RWPE2 (cell line): ENCODE measurements around the gene CCNA2.

Experiments
- ATAC-seq: fragments of 200-7000 bp; cut with Tn5 transposase; 3 replicates; pipeline ENCODE4 v1.9.1; 2021; ENCODE audit warnings: low read depth
- DNase-seq: peaks from one replicate; pipeline ENCODE4 v3.0.0-alpha.2; 2020; ENCODE audit warnings: low spot score
- H3K27ac ChIP-seq: fragments of 450-650 bp; 2 replicates; pipeline ENCODE4 v1.5.1; 2017; ENCODE audit warnings: mild to moderate bottlenecking; ENCODE audit not compliant: poor library complexity, severe bottlenecking
- H3K27me3 ChIP-seq: fragments of 250-450 bp; sonication (Bioruptor Pico); 2 replicates; pipeline ENCODE4 v1.5.1; 2021; ENCODE audit warnings: mild to moderate bottlenecking, moderate library complexity; ENCODE audit not compliant: insufficient read depth, poor library complexity, severe bottlenecking
- H3K36me3 ChIP-seq: fragments of 250-450 bp; sonication (Bioruptor Pico); 2 replicates; pipeline ENCODE4 v1.5.1; 2020; ENCODE audit warnings: low read depth, mild to moderate bottlenecking, moderate library complexity
- H3K4me1 ChIP-seq: fragments of 250-450 bp; sonication (Bioruptor Pico); 2 replicates; pipeline ENCODE4 v1.5.1; 2021; ENCODE audit warnings: mild to moderate bottlenecking, moderate library complexity; ENCODE audit not compliant: insufficient read depth, poor library complexity, severe bottlenecking
- H3K4me3 ChIP-seq: fragments of 250-450 bp; sonication (Bioruptor Pico); 2 replicates; pipeline ENCODE4 v1.5.1; 2021; ENCODE audit warnings: mild to moderate bottlenecking, moderate library complexity; ENCODE audit not compliant: severe bottlenecking
- H3K9me3 ChIP-seq: fragments of 250-450 bp; sonication (Bioruptor Pico); 2 replicates; pipeline ENCODE4 v1.5.1; 2021; ENCODE audit warnings: mild to moderate bottlenecking, moderate library complexity; ENCODE audit not compliant: severe bottlenecking
- CTCF ChIP-seq: fragments of 450-650 bp; IDR thresholded peaks from one replicate; pipeline ENCODE4 v1.5.1; 2017; ENCODE audit warnings: mild to moderate bottlenecking, moderate library complexity; ENCODE audit not compliant: poor library complexity, severe bottlenecking

CCNA2 gene

GRCh38 chr4:121822047-121822446 is 1.6 kb downstream of the CCNA2 start:
- H3K27me3 ChIP-seq, result no peaks in the 10 kb centered on the region
- no peaks in the 10 kb centered on the region for H3K9me3 ChIP-seq
- DNase-seq (no peak), ATAC-seq (no peak)
- peaks cover 14% of the 10 kb centered on the region for H3K4me1 ChIP-seq
- H3K4me3 ChIP-seq, result peak overlapping the region; percentile 82
- peaks cover 53% of the 10 kb centered on the region for H3K36me3 ChIP-seq
- TF ChIP-seq CTCF, result no peak
- peak overlapping the region; percentile 66 for H3K27ac ChIP-seq

DNA sequence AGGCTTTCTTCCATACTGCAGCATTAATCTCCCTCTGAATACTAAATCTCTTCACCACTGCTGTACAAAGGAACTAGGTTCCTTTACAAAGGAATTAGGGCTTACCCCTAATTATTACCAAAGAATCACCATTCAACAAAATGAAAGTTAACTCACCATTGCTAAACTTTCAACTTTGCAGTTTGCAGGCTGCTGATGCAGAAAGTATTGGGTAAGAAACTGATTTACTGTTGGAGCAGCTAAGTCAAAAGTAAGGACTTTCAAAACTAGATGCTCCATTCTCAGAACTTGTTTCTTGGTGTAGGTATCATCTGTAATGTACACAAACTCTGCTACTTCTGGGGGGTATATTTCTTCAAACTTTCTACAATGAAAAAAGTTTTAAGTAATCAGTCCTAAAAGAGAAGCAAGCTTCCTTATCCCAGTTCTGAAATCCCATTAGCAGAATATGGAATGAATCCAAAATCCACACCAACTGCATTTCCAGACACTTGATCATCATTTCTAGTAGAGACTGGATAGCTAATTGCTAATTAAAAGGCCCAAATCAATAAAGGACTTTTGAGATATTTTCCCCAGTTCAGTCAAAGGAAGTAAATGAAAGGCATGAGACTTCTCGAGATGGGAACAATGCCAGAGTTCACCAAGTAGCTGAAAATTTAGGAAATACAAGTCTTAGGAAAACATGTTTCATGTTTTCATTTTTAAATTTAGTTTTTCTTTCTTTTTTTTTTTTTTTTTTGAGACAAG is 4.3 kb downstream of the CCNA2 start:
- ATAC-seq (no peak), DNase-seq (no peak)
- H3K36me3 ChIP-seq, result peaks cover 79% of the 10 kb centered on the region

GRCh38 chr4:121818215-121818614 is 5.5 kb downstream of the CCNA2 start:
- DNase-seq (no peak), ATAC-seq (no peak)
- H3K36me3 ChIP-seq, result peaks cover 91% of the 10 kb centered on the region
- no peak for TF ChIP-seq CTCF
- H3K27ac ChIP-seq, result no peak overlapping the region
- H3K9me3 ChIP-seq, result no peaks in the 10 kb centered on the region
- H3K4me1 ChIP-seq, result peaks cover 9% of the 10 kb centered on the region
- no peaks in the 10 kb centered on the region for H3K27me3 ChIP-seq
- no peak overlapping the region for H3K4me3 ChIP-seq

More for the DNA sequence above, 4.3 kb downstream of the CCNA2 start:
- no peak for TF ChIP-seq CTCF
- Histone ChIP-seq H3K4me3 (no peak overlapping the region), H3K4me1 (peaks cover 12% of the 10 kb centered on the region), H3K9me3 (no peaks in the 10 kb centered on the region), H3K27ac (no peak overlapping the region), H3K27me3 (no peaks in the 10 kb centered on the region)

DNA sequence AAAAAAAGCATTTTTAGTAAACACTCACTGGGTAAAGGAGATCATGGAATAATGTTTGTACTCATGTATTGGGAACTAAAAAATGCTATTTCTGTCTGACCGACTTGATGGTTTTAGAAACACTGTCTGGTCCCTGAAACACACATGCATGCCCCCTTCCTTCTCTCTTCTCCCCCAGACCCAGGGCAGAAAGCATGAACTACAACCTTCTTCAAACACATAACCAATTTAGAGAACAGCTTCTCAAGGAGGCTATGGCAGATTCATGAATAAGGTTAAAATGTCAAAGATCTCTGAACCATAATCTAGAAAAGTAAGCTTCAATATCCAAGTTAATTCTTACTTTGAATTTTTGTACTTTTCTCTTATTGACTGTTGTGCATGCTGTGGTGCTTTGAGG is 6.0 kb downstream of the CCNA2 start:
- H3K4me1 ChIP-seq, result peaks cover 9% of the 10 kb centered on the region
- peaks cover 96% of the 10 kb centered on the region for H3K36me3 ChIP-seq
- no peak overlapping the region for H3K4me3 ChIP-seq
- no peak overlapping the region for H3K27ac ChIP-seq
- H3K27me3 ChIP-seq, result no peaks in the 10 kb centered on the region
- no peak for DNase-seq
- no peak for TF ChIP-seq CTCF
- no peaks in the 10 kb centered on the region for H3K9me3 ChIP-seq
- no peak for ATAC-seq

DNA sequence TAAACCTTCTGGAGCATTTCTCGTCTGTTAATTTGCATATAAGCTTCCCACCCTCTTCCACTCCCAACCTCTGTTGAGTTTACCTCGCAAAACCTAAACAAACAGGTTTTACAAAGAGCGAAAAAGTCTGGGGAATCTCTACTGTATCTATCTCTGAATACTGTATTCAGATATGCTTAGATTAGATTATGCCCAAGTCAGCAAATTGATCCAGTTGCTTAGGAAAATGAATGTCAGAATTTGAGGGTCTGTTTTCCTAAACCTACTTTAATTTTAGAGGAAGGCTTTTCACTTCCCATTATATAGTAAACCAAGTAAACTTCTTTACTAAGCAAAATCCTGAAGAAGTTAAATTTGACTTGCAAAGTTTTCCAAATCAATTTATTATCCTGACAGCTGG is 6.7 kb downstream of the CCNA2 start:
- Histone ChIP-seq H3K9me3 (no peaks in the 10 kb centered on the region), H3K27ac (no peak overlapping the region), H3K4me1 (peaks cover 6% of the 10 kb centered on the region), H3K36me3 (peaks cover 99% of the 10 kb centered on the region), H3K27me3 (no peaks in the 10 kb centered on the region), H3K4me3 (no peak overlapping the region)
- TF ChIP-seq CTCF, result no peak
- ATAC-seq, result no peak
- no peak for DNase-seq
